Measurements from ENCODE around the gene TCF20.

GRCh38 chr22:42285604-42286003, 15.2 kb upstream of the TCF20 start:
- no peak for TF ChIP-seq CTCF (IDR thresholded peaks at IDR 0.05)
- TF ChIP-seq POLR2A (IDR thresholded peaks at IDR 0.05): no peak
